GM19193 (cell line): ENCODE measurements around the gene IL6ST.

Source experiments
- POLR2A ChIP-seq: IDR thresholded peaks from 4 replicates; pipeline ENCODE4 v1.6.1; 2011; ENCODE audit not compliant: insufficient read depth, insufficient read length; ENCODE audit errors: extremely low read depth

The IL6ST gene

DNA sequence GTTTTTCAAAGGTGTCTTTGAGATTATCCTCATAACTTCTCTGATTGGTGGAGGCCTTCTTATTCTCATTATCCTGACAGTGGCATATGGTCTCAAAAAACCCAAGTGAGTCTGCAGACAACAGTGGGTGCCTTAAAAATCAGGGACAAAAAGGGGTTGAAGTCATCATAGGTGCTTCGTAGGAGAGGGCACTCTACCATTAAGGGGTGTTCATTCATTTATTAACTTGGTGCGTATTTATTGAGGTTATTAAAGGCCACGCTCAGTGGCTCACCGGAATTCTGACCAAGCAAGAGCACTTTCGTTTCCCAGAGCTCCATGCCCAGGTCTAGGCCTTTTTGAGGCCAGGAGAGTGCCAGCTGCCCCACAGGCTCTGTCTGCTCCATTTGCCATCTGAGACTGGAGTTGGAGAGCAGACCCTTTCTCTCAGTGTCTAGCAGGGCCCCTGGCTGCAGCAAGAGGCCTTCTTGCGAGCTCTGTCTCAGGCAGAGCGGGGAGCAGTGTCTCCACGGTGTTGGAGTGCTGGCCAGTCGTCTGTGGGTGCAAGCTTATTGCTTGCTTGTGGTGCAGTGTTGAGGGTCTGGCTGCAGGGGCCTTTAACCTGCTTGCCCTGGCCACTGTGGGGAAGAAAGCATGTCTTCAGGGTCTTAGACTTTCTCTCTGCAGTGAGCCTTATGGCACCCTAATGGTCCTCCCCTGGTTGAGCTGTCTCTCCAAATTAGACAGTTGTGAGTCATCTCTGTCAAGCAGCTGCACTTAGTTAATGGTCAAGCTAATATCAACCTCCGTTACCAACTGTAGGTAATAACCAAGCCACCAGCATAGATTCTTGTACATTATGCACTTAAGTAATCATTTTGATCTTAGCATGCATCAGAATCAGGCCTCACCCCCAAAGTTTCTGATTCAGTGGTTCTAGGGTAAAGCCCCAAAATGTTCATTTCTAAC lies 81.0 kb downstream of the IL6ST start:
- TF ChIP-seq POLR2A: no peak

- TF ChIP-seq POLR2A: no peak
Measured at GRCh38 chr5:55911784-55912653, 82.7 kb downstream of the IL6ST start.

GRCh38 chr5:55908804-55909203 lies 86.0 kb downstream of the IL6ST start:
- TF ChIP-seq POLR2A: no peak

DNA sequence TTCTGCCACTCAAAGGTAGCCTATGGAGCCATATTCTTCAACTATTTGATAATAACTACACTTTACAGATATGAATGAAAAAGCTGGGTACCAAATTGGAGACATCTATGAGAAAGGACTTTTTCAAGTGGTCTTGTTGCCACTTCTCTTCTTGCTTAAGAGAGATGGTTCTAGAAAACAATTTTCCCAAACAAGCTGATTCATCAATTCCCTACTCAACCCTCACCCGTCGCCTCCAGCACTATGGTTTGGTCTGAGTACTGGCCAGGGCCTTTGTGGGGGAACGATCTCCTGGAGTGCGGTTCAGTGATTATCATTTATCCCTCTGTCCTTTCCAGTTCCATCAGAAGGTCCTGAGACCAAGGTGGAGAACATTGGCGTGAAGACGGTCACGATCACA lies 86.8 kb downstream of the IL6ST start:
- no peak for TF ChIP-seq POLR2A

DNA sequence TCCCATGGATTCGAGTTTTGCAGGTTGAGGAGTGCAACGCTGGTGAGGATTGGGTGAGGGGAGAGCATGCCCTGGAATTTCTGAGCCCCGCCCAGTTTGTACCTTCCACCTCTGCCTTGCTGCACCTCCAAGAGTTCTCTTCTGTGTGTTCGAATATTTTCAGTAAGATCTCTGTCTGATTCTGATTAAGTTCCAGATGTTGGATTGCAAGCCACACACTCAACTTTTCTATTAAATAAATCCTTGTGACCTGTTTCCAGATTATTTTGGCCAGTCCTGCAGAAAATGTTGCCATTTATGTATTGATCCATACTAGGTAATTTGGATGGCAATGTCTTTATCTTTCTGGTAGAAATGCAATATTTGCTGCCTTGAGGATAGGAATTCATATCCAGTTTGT lies 89.5 kb downstream of the IL6ST start:
- TF ChIP-seq POLR2A: no peak

GRCh38 chr5:55904152-55904551 lies 90.6 kb downstream of the IL6ST start:
- TF ChIP-seq POLR2A: no peak

DNA sequence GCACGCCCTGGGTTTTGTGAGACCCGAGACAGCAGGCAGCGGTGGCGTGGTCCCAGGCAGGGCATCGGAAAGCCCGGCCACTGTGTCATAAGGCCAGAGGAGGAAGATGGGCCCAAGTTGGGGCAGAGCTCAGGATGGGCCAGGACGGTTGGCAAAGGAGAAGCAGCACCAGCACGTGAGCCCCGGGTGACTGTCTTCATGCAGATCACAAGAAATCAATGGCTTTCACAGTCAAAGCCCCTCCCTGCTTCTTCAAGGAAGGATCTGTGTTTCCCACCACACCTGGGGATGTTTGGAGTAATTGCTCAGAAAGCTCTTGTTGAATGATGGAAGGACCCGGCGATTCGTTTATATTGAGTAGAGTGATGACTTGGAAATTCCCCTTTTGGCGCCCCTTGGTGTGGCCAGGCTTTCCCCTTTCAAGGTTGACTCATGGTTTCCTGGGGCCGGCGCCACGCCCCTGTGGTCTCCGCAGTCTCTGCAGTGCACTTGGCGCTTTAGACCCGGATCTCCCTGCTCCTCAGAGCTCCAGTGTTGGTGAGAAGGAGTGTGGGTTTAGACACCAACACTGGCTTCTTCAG lies 91.6 kb downstream of the IL6ST start:
- TF ChIP-seq POLR2A: peak; percentile 25

GRCh38 chr5:55902696-55903095 lies 92.1 kb downstream of the IL6ST start:
- no peak for TF ChIP-seq POLR2A

DNA sequence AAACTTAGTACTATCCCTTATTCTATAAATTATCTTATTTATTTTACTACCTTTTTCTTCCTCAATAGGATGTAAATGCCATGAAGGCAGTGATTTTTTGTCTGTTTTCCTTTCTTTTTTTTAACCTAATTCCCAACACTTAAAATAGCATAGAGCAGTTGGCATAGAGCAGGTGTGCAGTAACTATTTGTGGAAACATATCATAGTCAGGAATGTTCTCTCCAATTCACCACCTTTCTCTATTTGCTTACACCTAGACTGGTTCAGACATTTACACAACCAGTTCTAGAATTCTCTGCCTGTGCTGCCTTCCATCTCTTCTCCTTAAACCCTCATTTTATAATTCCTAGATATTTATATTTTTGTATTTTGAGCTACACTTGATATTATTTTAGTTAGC lies 94.0 kb downstream of the IL6ST start:
- TF ChIP-seq POLR2A: no peak

DNA sequence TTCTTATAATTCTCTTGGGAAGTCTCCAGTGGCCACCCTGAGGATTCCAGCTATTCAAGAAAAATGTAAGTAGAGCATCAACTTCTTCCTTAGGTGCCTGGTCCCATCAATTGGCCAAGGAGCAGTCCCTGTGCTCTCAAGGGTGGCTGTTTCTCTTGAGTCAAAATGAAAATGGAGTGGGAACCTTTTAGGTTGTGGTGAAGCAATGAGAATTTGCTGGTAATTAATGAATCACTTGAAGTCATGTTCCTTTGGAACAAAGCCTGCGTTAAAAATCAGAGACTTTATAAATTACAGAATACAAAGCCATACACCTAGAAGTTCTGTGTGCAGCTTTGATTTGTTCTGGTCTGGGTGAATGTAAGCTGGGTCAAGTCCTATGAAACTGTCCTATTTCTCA lies 94.7 kb downstream of the IL6ST start:
- TF ChIP-seq POLR2A: no peak

GRCh38 chr5:55899344-55899743 lies 95.4 kb downstream of the IL6ST start:
- no peak for TF ChIP-seq POLR2A

DNA sequence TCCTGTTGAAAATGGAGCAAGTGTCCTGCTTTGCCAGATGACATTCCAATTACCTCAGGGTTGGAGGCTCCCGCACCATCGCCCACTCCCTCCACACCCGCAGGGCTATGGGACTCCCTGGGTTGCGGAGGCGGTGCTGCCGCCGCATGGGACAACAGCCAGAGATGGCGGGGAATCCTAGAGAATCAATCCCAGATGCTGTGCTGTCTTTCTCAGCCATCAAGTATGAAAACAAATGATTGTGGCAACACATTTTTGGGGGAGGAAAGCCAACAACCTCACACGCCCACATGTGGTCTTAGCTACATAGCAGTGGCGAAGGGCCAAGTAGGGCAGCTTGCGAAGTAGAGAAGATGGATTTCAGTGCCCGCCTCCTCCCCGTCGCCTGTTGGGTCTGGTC lies 96.9 kb downstream of the IL6ST start:
- TF ChIP-seq POLR2A: no peak

DNA sequence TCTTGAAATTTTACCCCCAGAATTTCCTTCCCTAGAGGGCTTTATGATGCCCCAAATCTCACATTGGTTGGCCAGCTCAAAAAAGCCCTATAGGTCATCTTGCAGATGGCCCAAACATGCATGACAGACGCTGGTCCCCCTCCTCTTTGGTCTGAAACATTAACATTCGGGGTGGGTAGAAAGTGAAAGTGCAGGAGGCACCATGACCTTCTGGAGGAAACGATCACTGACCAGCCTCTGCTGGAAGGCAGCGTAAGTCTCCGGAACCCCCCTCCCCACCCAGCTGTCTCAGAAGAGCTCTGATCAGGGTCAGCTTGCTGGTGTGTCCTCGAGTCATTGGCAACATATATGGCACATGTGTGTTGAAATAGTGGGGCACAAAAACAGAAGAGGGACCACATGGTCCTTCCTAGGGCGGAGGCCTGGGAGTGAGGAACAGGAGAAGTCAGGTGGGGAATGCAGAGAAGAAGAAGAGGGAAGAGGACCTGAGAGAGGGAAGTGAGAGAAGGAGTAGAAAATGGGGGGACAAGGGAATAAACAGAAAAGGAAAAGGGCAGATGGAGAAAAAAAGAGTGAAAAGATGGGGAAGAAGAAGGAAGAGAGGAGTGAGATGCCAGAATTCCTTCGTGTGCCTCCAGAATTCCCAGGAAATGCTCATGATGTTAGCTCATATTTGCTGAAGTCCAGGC lies 97.4 kb downstream of the IL6ST start:
- no peak for TF ChIP-seq POLR2A

- no peak for TF ChIP-seq POLR2A
Measured at GRCh38 chr5:55896663-55897062, 98.1 kb downstream of the IL6ST start.

GRCh38 chr5:55896238-55896637 lies 98.5 kb downstream of the IL6ST start:
- no peak for TF ChIP-seq POLR2A

GRCh38 chr5:55895346-55895745 lies 99.4 kb downstream of the IL6ST start:
- TF ChIP-seq POLR2A: no peak

- no peak for TF ChIP-seq POLR2A
Measured at GRCh38 chr5:55894135-55894534, 100.6 kb downstream of the IL6ST start.
